WERI-Rb-1 (cell line): Measurements from ENCODE around the gene OPN1MW3.
"Not testable (repeated sequence)": the region's sequence is repeated elsewhere in the genome, so short reads cannot be mapped to it uniquely, and the experiment has no call there.

Experiments used
- DNase-seq: peaks from one replicate; pipeline ENCODE4 v3.0.0-alpha.2; 2020
- H3K27ac ChIP-seq: fragments of 250-450 bp; sonication (Bioruptor Pico); 2 replicates; pipeline ENCODE4 v1.5.1; 2020; ENCODE audit warnings: mild to moderate bottlenecking, moderate library complexity
- H3K27me3 ChIP-seq: fragments of 250-450 bp; sonication (Bioruptor Pico); 2 replicates; pipeline ENCODE4 v1.5.1; 2021; ENCODE audit warnings: mild to moderate bottlenecking, low read depth, moderate library complexity; ENCODE audit not compliant: insufficient read depth, severe bottlenecking
- H3K36me3 ChIP-seq: fragments of 250-450 bp; sonication (Bioruptor Pico); 2 replicates; pipeline ENCODE4 v1.5.1; 2020; ENCODE audit warnings: mild to moderate bottlenecking, moderate library complexity
- H3K4me3 ChIP-seq: 2 replicates; pipeline ENCODE4 v1.5.1; 2011; ENCODE audit warnings: low read depth, mild to moderate bottlenecking, control low read depth, low read length
- H3K9me3 ChIP-seq: fragments of 250-450 bp; sonication (Bioruptor Pico); 2 replicates; pipeline ENCODE4 v1.5.1; 2021; ENCODE audit warnings: mild to moderate bottlenecking, moderate library complexity; ENCODE audit not compliant: severe bottlenecking
- CTCF ChIP-seq: IDR thresholded peaks from 2 replicates; pipeline ENCODE4 v1.5.1; 2011; ENCODE audit warnings: low read depth, mild to moderate bottlenecking, control low read depth, inconsistent platforms, low read length

The OPN1MW3 gene

GRCh38 chrX:154263072-154263471 is 5.7 kb downstream of the OPN1MW3 start:
- H3K27ac ChIP-seq, H3K9me3 ChIP-seq, DNase-seq, H3K36me3 ChIP-seq, H3K4me3 ChIP-seq, H3K27me3 ChIP-seq: not testable (repeated sequence)

- DNase-seq, H3K9me3 ChIP-seq, H3K27me3 ChIP-seq, H3K36me3 ChIP-seq, H3K27ac ChIP-seq, H3K4me3 ChIP-seq: not testable (repeated sequence)
These were observed 11.9 kb downstream of the OPN1MW3 start for GRCh38 chrX:154269245-154269644.

GRCh38 chrX:154284489-154285338 is 27.3 kb downstream of the OPN1MW3 start:
- H3K27ac ChIP-seq, H3K9me3 ChIP-seq, H3K4me3 ChIP-seq, DNase-seq, H3K36me3 ChIP-seq, H3K27me3 ChIP-seq: not testable (repeated sequence)

GRCh38 chrX:154286406-154286805 is 29.0 kb downstream of the OPN1MW3 start:
- not testable (repeated sequence) for DNase-seq, H3K27ac ChIP-seq, H3K4me3 ChIP-seq, H3K36me3 ChIP-seq, H3K9me3 ChIP-seq, H3K27me3 ChIP-seq

- Histone ChIP-seq H3K9me3 (peaks cover 9% of the 10 kb centered on the region), H3K4me3 (no peak within 1 kb of the TSS), H3K27me3 (peaks cover 8% of the 10 kb centered on the region), H3K27ac (no peak within 1 kb of the TSS), H3K36me3 (no peaks in the 10 kb centered on the region)
- no peak for DNase-seq
- TF ChIP-seq CTCF: no peak
These were observed 37.6 kb downstream of the OPN1MW3 start, which contains the start of gene TEX28 for GRCh38 chrX:154294791-154295574. Gene TEX28 (minus strand): TSS chrX:154295124. CDS start chrX:154292117, 3,007 bp downstream.

GRCh38 chrX:154295664-154296310 is 38.4 kb downstream of the OPN1MW3 start, which contains the start of gene TKTL1:
Gene TKTL1 (plus strand): TSS chrX:154295795. CDS start chrX:154295860, 65 bp downstream.
- no peak for TF ChIP-seq CTCF
- H3K36me3 ChIP-seq: no peaks in the 10 kb centered on the region
- H3K27me3 ChIP-seq: peaks cover 8% of the 10 kb centered on the region
- DNase-seq: no peak
- no peak within 1 kb of the TSS for H3K4me3 ChIP-seq
- H3K9me3 ChIP-seq: peaks cover 9% of the 10 kb centered on the region
- H3K27ac ChIP-seq: no peak within 1 kb of the TSS

GRCh38 chrX:154296731-154297130 is 39.3 kb downstream of the OPN1MW3 start:
- H3K27me3 ChIP-seq: peaks cover 8% of the 10 kb centered on the region
- no peak overlapping the region for H3K27ac ChIP-seq
- no peak for DNase-seq
- TF ChIP-seq CTCF: no peak
- H3K4me3 ChIP-seq: no peak overlapping the region
- H3K9me3 ChIP-seq: peaks cover 9% of the 10 kb centered on the region
- no peaks in the 10 kb centered on the region for H3K36me3 ChIP-seq
